ENCODE results near the gene DAPK1. TPM values are rescaled to one million over a fixed set of nuclear protein-coding genes. Genes with fewer than 3 reads are reported as not detected.

The DAPK1 gene
- total and polyA plus RNA-seq, 11 donors = 1.0 to 52.5 (median 2.3) TPM

GRCh38 chr9:87648606-87649005 lies 150.9 kb downstream of the DAPK1 start:
- 95 to 97% (median 96%) methylated on average over 7 of the region's 7 CpGs for WGBS, 4 donors
- ATAC-seq (no peak), DNase-seq (no peak)
- TF ChIP-seq POLR2A (IDR thresholded peaks at IDR 0.05) (no peak), CTCF (IDR thresholded peaks at IDR 0.05) (no peak)
- intact Hi-C loops (cut with DNase I) = loop anchor here in 3 of 10 donors (5.0 to 10.0 kb wide), 3 partner anchors 51 to 154 kb away; partner anchors contain the start of gene DAPK1 (in 1 of the 3)
- H3K4me1 ChIP-seq = no peaks in the 10 kb centered on the region
- no peak overlapping the region for H3K27ac ChIP-seq
- H3K4me3 ChIP-seq = no peak overlapping the region
- peaks cover 0 to 32% (median 0%) of the 10 kb centered on the region in 9 donors for H3K36me3 ChIP-seq
- no peaks in the 10 kb centered on the region for H3K27me3 ChIP-seq
- no peaks in the 10 kb centered on the region for H3K9me3 ChIP-seq

GRCh38 chr9:87650611-87651295 lies 153.1 kb downstream of the DAPK1 start:
- no peak overlapping the region for H3K4me3 ChIP-seq
- no peaks in the 10 kb centered on the region for H3K27me3 ChIP-seq
- intact Hi-C loops (cut with DNase I) = no loop called here
- ATAC-seq (no peak), DNase-seq (no peak)
- H3K9me3 ChIP-seq = no peaks in the 10 kb centered on the region
- no peak overlapping the region for H3K27ac ChIP-seq
- TF ChIP-seq POLR2A (IDR thresholded peaks at IDR 0.05) (no peak), CTCF (IDR thresholded peaks at IDR 0.05) (no peak)
- peaks cover 0 to 32% (median 0%) of the 10 kb centered on the region in 9 donors for H3K36me3 ChIP-seq
- WGBS, 4 donors = 88 to 92% (median 92%) methylated on average over 8 of the region's 8 CpGs
- peaks cover 0 to 7% (median 0%) of the 10 kb centered on the region in 12 donors for H3K4me1 ChIP-seq

DNA sequence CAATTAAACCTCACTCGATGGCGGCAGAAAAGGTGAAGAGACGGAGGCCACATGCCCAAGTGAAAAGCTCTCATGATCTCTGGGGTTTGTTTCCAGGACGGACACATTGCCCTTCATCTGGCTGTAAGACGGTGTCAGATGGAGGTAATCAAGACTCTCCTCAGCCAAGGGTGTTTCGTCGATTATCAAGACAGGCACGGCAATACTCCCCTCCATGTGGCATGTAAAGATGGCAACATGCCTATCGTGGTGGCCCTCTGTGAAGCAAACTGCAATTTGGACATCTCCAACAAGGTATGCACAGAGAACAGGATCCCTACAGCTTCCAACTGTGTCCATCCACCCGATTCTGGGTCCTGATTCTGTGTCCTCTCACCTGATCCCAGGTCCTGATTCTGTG lies 153.8 kb downstream of the DAPK1 start:
- WGBS, 4 donors = 77 to 84% (median 81%) methylated on average over 10 of the region's 10 CpGs
- Histone ChIP-seq H3K36me3 (peaks cover 0 to 32% (median 0%) of the 10 kb centered on the region in 9 donors), H3K27me3 (peaks cover 0 to 2% (median 0%) of the 10 kb centered on the region in 9 donors), H3K4me1 (peaks cover 0 to 11% (median 0%) of the 10 kb centered on the region in 12 donors), H3K27ac (no peak overlapping the region), H3K9me3 (no peaks in the 10 kb centered on the region), H3K4me3 (no peak overlapping the region)
- intact Hi-C loops (cut with DNase I) = no loop called here
- TF ChIP-seq CTCF (IDR thresholded peaks at IDR 0.05) (no peak), POLR2A (IDR thresholded peaks at IDR 0.05) (no peak)
- ATAC-seq = no peak
- no peak for DNase-seq

- Histone ChIP-seq H3K4me1 (peaks cover 0 to 23% (median 0%) of the 10 kb centered on the region in 12 donors), H3K27ac (peak overlapping the region in 1 of 12 donors; percentile 79), H3K9me3 (no peaks in the 10 kb centered on the region), H3K36me3 (peaks cover 0 to 27% (median 0%) of the 10 kb centered on the region in 9 donors), H3K27me3 (peaks cover 0 to 3% (median 0%) of the 10 kb centered on the region in 9 donors), H3K4me3 (no peak overlapping the region)
- no peak for ATAC-seq
- 88 to 92% (median 91%) methylated on average over 3 of the region's 3 CpGs for WGBS, 4 donors
- no peak for TF ChIP-seq CTCF (IDR thresholded peaks at IDR 0.05)
- DNase-seq = no peak
- intact Hi-C loops (cut with DNase I) = no loop called here
Measured at GRCh38 chr9:87653941-87654340, 156.3 kb downstream of the DAPK1 start.
